MCF 10A (cell line): Measurements from ENCODE around the gene FAM118B. TPM values are rescaled to one million over a fixed set of nuclear protein-coding genes. Genes with fewer than 3 reads are reported as not detected.

Experiments used
- BruUV-seq: library from RNA; stranded (reverse); fragments of 400-500 nt; replicated peaks from 2 replicates; lab custom pipeline; 2021; lab: Mats Ljungman, UMichigan
- CTCF ChIA-PET: fragments of 300-600 bp; sonication (Branson Sonifier 250); formaldehyde crosslinking; extraction: SDS; loops from one replicate; lab custom pipeline; 2021; ENCODE audit warnings: antibody characterized with exemption, inconsistent platforms; lab: Yijun Ruan, JAX
- POLR2A ChIA-PET: fragments of 300-600, 350-650 bp; sonication (Branson Sonifier 250); formaldehyde crosslinking; extraction: SDS; loops from one replicate; lab custom pipeline; 2020; ENCODE audit warnings: antibody characterized with exemption, inconsistent platforms; lab: Yijun Ruan, JAX
- DNase-seq: peaks from one replicate; pipeline ENCODE4 v3.0.0-alpha.2; 2018; ENCODE audit not compliant: unreplicated experiment
- H3K27ac Mint-ChIP-seq: one replicate; pipeline ENCODE4 v1.8.0; 2022; ENCODE audit warnings: mild to moderate bottlenecking, low read depth, mixed read lengths; ENCODE audit not compliant: unreplicated experiment
- H3K27me3 Mint-ChIP-seq: one replicate; pipeline ENCODE4 v1.8.0; 2022; ENCODE audit warnings: mixed read lengths; ENCODE audit not compliant: insufficient read depth, unreplicated experiment
- H3K36me3 Mint-ChIP-seq: one replicate; pipeline ENCODE4 v1.8.0; 2022; ENCODE audit warnings: mild to moderate bottlenecking, moderate library complexity, mixed read lengths; ENCODE audit not compliant: insufficient read depth, unreplicated experiment
- H3K4me1 Mint-ChIP-seq: one replicate; pipeline ENCODE4 v1.8.0; 2022; ENCODE audit warnings: mixed read lengths; ENCODE audit not compliant: insufficient read depth, unreplicated experiment
- H3K4me3 Mint-ChIP-seq: one replicate; pipeline ENCODE4 v1.8.0; 2022; ENCODE audit warnings: mild to moderate bottlenecking, moderate library complexity, mixed read lengths; ENCODE audit not compliant: unreplicated experiment
- H3K9me3 Mint-ChIP-seq: one replicate; pipeline ENCODE4 v1.8.0; 2022; ENCODE audit warnings: mixed read lengths; ENCODE audit not compliant: unreplicated experiment
- CTCF ChIP-seq: fragments of 200-600 bp; IDR thresholded peaks from one replicate; pipeline ENCODE4 v1.8.0; 2022; ENCODE audit warnings: antibody characterized with exemption, mild to moderate bottlenecking; ENCODE audit not compliant: unreplicated experiment
- intact Hi-C: fragments of 100-400 bp; cut with micrococcal nuclease; formaldehyde crosslinking; loops from 2 replicates; pipeline ENCODE4 v1.14.1; 2022
- total RNA-seq: library from RNA; stranded (reverse); gene quantifications from 2 replicates; pipeline ENCODE4 v1.2.3, GENCODE V29; 2022

Gene FAM118B
- total RNA-seq, 1 experiment from 2014 or later: 8.3 TPM

- no peaks in the 10 kb centered on the region for H3K27me3 Mint-ChIP-seq
- H3K4me3 Mint-ChIP-seq: no peak overlapping the region
- H3K9me3 Mint-ChIP-seq: no peaks in the 10 kb centered on the region
- intact Hi-C loops: no loop called here
- CTCF ChIA-PET: interaction anchor here (0.6 to 4.9 kb wide), 4 partner anchors 45 to 964 kb away, joined by 3 to 24 read pairs (median 4); no protein-coding TSS in a partner anchor
- POLR2A ChIA-PET: no interaction called here
- no peak for TF ChIP-seq CTCF
- no peak for DNase-seq
- peak overlapping the region; percentile 46 for H3K27ac Mint-ChIP-seq
- no TSS peak for BruUV-seq
- H3K4me1 Mint-ChIP-seq: peaks cover 9% of the 10 kb centered on the region
- H3K36me3 Mint-ChIP-seq: no peaks in the 10 kb centered on the region
Observed at GRCh38 chr11:126186025-126186698, 25.4 kb upstream of the FAM118B start.

- Mint-ChIP-seq H3K27me3 (no peaks in the 10 kb centered on the region), H3K4me1 (peaks cover 10% of the 10 kb centered on the region), H3K27ac (no peak overlapping the region), H3K4me3 (no peak overlapping the region), H3K36me3 (peaks cover 7% of the 10 kb centered on the region), H3K9me3 (no peaks in the 10 kb centered on the region)
- POLR2A ChIA-PET: no interaction called here
- no peak for TF ChIP-seq CTCF
- intact Hi-C loops: no loop called here
- CTCF ChIA-PET: interaction anchor here (0.6 to 4.9 kb wide), 5 partner anchors 46 to 963 kb away, joined by 3 to 24 read pairs (median 3); no protein-coding TSS in a partner anchor
- DNase-seq: no peak
- no TSS peak for BruUV-seq
Observed at GRCh38 chr11:126186708-126187529, 24.7 kb upstream of the FAM118B start.

DNA sequence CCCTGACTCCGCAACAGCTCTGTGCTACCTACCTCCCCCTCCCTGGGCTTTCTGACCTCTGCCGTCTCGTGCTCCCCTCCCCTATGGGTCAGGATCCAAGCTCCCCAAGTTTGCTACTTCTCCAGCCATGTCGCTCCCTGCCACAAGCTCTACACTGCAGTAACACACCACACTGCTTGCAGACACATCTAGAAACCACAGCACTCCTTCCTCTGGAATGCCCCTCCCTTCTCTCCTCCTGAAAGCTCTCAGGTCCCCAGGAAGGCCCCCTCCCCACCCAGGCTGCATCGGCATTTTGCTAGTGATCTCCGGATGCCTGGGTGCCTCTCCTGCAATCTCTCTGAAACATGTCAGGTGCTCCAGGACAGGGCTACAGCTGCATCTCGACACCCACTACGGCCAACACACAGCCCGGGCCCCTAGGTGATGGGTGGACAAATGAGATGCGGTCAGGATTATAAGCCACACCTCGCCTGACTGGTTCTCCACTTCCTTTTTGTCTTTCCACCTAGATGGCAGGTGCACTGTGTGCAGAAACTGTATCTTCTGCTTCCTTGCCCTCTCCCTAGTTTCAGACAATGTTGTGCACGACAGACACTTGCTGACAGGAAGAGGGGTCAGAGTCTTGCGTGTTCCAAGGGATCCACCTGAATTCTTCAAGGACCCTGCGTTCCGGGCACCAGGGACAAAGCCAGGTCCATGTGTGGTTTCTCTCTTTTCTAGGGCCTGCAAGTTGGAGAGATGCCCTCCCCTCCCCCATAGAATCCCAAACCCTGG lies 23.1 kb upstream of the FAM118B start:
- Mint-ChIP-seq H3K9me3 (no peaks in the 10 kb centered on the region), H3K36me3 (peaks cover 9% of the 10 kb centered on the region), H3K4me3 (no peak overlapping the region), H3K4me1 (peaks cover 10% of the 10 kb centered on the region), H3K27me3 (no peaks in the 10 kb centered on the region), H3K27ac (no peak overlapping the region)
- ChIA-PET CTCF (interaction anchor here (0.5 to 4.9 kb wide), 3 partner anchors 57 to 264 kb away, joined by 3 to 24 read pairs (median 8); no protein-coding TSS in a partner anchor), POLR2A (no interaction called here)
- no peak for TF ChIP-seq CTCF
- no TSS peak for BruUV-seq
- no peak for DNase-seq
- intact Hi-C loops: no loop called here
